GM12878 (cell line): ENCODE data around the gene ZFHX2. TPM values are rescaled to one million over a fixed set of nuclear protein-coding genes. Genes with fewer than 3 reads are reported as not detected.

Experiments used
- ATAC-seq: fragments of 200-7000 bp; cut with Tn5 transposase; 3 replicates; pipeline ENCODE4 v1.9.1; 2020; ENCODE audit warnings: mild to moderate bottlenecking, moderate library complexity
- BruUV-seq: library from RNA; stranded (reverse); fragments of 400-500 nt; replicated peaks from 2 replicates; lab custom pipeline; 2021; lab: Mats Ljungman, UMichigan
- CTCF ChIA-PET: fragments of 300-600 bp; sonication (Branson Sonifier 250); formaldehyde crosslinking; extraction: SDS; loops from one replicate; lab custom pipeline; 2021; ENCODE audit warnings: inconsistent platforms; lab: Yijun Ruan, JAX
- POLR2A ChIA-PET: fragments of 350-600 bp; formaldehyde crosslinking; extraction: SDS; loops from one replicate; lab custom pipeline; 2021; ENCODE audit warnings: inconsistent platforms; lab: Charles Lee
- RAD21 ChIA-PET: fragments of 300-600 bp; sonication (Branson Sonifier 250); formaldehyde crosslinking; loops from one replicate; lab custom pipeline; 2023; ENCODE audit warnings: antibody characterized with exemption; ENCODE audit not compliant: unreplicated experiment; lab: Charles Lee
- SMC1A ChIA-PET: fragments of 300-600 bp; sonication (Branson Sonifier 250); formaldehyde crosslinking; loops from one replicate; lab custom pipeline; 2023; ENCODE audit not compliant: unreplicated experiment, uncharacterized antibody; lab: Charles Lee
- DNase-seq: peaks from one replicate; pipeline ENCODE4 v3.0.0-alpha.2; 2011; ENCODE audit warnings: low read depth, low spot score
- FAIRE-seq: peaks from 3 replicates; lab custom pipeline; 2011; peaks lifted over from hg19 to GRCh38; lab: Jason Lieb, UNC
- H2AFZ ChIP-seq: 2 replicates; pipeline ENCODE4 v1.6.0; 2011; ENCODE audit warnings: low read depth, low read length, control low read depth; ENCODE audit not compliant: control insufficient read depth
- H3K27ac ChIP-seq: 2 replicates; pipeline ENCODE4 v1.5.1; 2011; ENCODE audit warnings: control low read depth; ENCODE audit not compliant: control insufficient read depth, insufficient read depth
- H3K27me3 ChIP-seq, 2 experiments: replicated peaks in 1 of 2; 2 replicates each; pipeline versions ENCODE4 v1.6.0 to v1.6.1; 2011; ENCODE audit warnings: low read length in 1 of 2; ENCODE audit not compliant: control insufficient read depth in 2 of 2, insufficient read depth in 2 of 2
- H3K36me3 ChIP-seq, 2 experiments: 2 replicates each; pipeline ENCODE4 v1.5.1; 2011; ENCODE audit warnings: low read length in 1 of 2; ENCODE audit not compliant: control insufficient read depth in 2 of 2, insufficient read depth in 2 of 2
- H3K4me1 ChIP-seq: 2 replicates; pipeline ENCODE4 v1.6.1; 2011; ENCODE audit warnings: mild to moderate bottlenecking, low read length, moderate library complexity, mixed read lengths; ENCODE audit not compliant: control insufficient read depth, insufficient read depth
- H3K4me2 ChIP-seq: 2 replicates; pipeline ENCODE4 v1.6.0; 2011; ENCODE audit warnings: control low read depth; ENCODE audit not compliant: control insufficient read depth, insufficient read depth
- H3K4me3 ChIP-seq: fragments of 200-600 bp; sonication (generic); 2 replicates; pipeline ENCODE4 v1.5.1; 2016
- H3K79me2 ChIP-seq: 2 replicates; pipeline ENCODE4 v1.6.0; 2011; ENCODE audit warnings: low read length; ENCODE audit not compliant: control insufficient read depth, insufficient read depth
- H3K9ac ChIP-seq: 2 replicates; pipeline ENCODE4 v1.8.0; 2011; ENCODE audit warnings: low read length, control low read depth, mixed read lengths; ENCODE audit not compliant: control insufficient read depth, insufficient read depth
- H3K9me3 ChIP-seq: replicated peaks from 3 replicates; pipeline ENCODE4 v1.5.1; 2011; ENCODE audit warnings: mild to moderate bottlenecking, low read length; ENCODE audit not compliant: control insufficient read depth, insufficient read depth
- H4K20me1 ChIP-seq: 2 replicates; pipeline ENCODE4 v1.6.0; 2011; ENCODE audit not compliant: control insufficient read depth, insufficient read depth
- NFIC ChIP-seq: IDR thresholded peaks from 2 replicates; pipeline ENCODE4 v1.6.1; 2012; ENCODE audit warnings: low read depth, mild to moderate bottlenecking, inconsistent platforms, low read length, moderate library complexity
- NRF1 ChIP-seq: conservative IDR thresholded peaks from 2 replicates; pipeline ENCODE4 v1.6.1; 2011; ENCODE audit warnings: mild to moderate bottlenecking, low read depth, low read length, improper control_type of control experiment
- RELB ChIP-seq: fragments of 450-650 bp; IDR thresholded peaks from 2 replicates; pipeline ENCODE4 v1.6.1; 2017; ENCODE audit warnings: low read depth, mild to moderate bottlenecking, moderate library complexity
- SMAD5 ChIP-seq: IDR thresholded peaks from 2 replicates; pipeline ENCODE4 v1.6.1; 2016; ENCODE audit warnings: antibody characterized with exemption, low read depth
- SUPT20H ChIP-seq: IDR thresholded peaks from 2 replicates; pipeline ENCODE4 v1.6.1; 2011; ENCODE audit warnings: low read depth, mild to moderate bottlenecking, low read length, moderate library complexity, borderline replicate concordance; ENCODE audit not compliant: control insufficient read depth
- WGBS: methylation state at CpG from one replicate; pipeline ENCODE4 v1.1.6; 2016; ENCODE audit warnings: low lambda C conversion rate; ENCODE audit not compliant: insufficient replicate concordance, insufficient coverage; ENCODE audit errors: missing lambda C conversion rate; 5-methylcytosine and 5-hydroxymethylcytosine counted together
- in situ Hi-C: fragments of 300-500 bp; cut with MboI; formaldehyde crosslinking; loops from 9 replicates; pipeline ENCODE4 v1.14.3; 2018; ENCODE audit warnings: mixed read lengths
- intact Hi-C: fragments of 100-400 bp; cut with micrococcal nuclease; formaldehyde crosslinking; loops from one replicate; pipeline ENCODE4 v1.14.2; 2022; ENCODE audit not compliant: unreplicated experiment
- polyA plus RNA-seq, 11 experiments: library from polyadenylated mRNA; depleted of rRNA in 4 of 11; unstranded in 6 of 11; stranded (reverse) in 5 of 11; fragments of >200 nt; fragmentation: Nextera tagmentation in 4 of 11; fragmentation: Illumina TruSeq in 1 of 11; extraction: Ambion mirVana in 4 of 11; extraction: Trizol in 1 of 11; gene quantifications; 1 replicate in 1 of 11; 2 replicates in 10 of 11; pipeline versions ENCODE4 v1.2.1 to v1.2.3, GENCODE V29; 2011 to 2016; ENCODE audit warnings: inconsistent platforms in 2 of 11, missing spikeins in 2 of 11, low read depth in 1 of 11
- total RNA-seq, 4 experiments: library from RNA; depleted of rRNA in 3 of 4; stranded (reverse); fragments of >200 nt in 3 of 4; fragmentation: Illumina TruSeq in 1 of 4; extraction: Trizol in 1 of 4; gene quantifications; 2 replicates each; pipeline versions ENCODE4 v1.2.1 to v1.2.3, GENCODE V29; 2013 to 2021
- TF ChIP-seq, protein P1 (sequence below): fragments of 450-650 bp; IDR thresholded peaks from 2 replicates; pipeline ENCODE4 v1.6.1; 2018; ENCODE audit warnings: mild to moderate bottlenecking, low read depth, moderate library complexity; ENCODE audit not compliant: partially characterized antibody
- TF ChIP-seq, protein P2 (sequence below): IDR thresholded peaks from 2 replicates; pipeline ENCODE4 v1.6.1; 2011; ENCODE audit warnings: low read depth, mild to moderate bottlenecking, low read length, moderate library complexity, borderline replicate concordance; ENCODE audit errors: extremely low read depth

ZFHX2 gene
- total and polyA plus RNA-seq, 10 of the 15 experiments (the other 5 are each of a cell fraction or from before 2014, with no cell fraction given): 0.27 to 2.2 (median 0.55) TPM

- TF ChIP-seq RELB (no peak), NFIC (no peak)
- TF ChIP-seq, protein P1, sequence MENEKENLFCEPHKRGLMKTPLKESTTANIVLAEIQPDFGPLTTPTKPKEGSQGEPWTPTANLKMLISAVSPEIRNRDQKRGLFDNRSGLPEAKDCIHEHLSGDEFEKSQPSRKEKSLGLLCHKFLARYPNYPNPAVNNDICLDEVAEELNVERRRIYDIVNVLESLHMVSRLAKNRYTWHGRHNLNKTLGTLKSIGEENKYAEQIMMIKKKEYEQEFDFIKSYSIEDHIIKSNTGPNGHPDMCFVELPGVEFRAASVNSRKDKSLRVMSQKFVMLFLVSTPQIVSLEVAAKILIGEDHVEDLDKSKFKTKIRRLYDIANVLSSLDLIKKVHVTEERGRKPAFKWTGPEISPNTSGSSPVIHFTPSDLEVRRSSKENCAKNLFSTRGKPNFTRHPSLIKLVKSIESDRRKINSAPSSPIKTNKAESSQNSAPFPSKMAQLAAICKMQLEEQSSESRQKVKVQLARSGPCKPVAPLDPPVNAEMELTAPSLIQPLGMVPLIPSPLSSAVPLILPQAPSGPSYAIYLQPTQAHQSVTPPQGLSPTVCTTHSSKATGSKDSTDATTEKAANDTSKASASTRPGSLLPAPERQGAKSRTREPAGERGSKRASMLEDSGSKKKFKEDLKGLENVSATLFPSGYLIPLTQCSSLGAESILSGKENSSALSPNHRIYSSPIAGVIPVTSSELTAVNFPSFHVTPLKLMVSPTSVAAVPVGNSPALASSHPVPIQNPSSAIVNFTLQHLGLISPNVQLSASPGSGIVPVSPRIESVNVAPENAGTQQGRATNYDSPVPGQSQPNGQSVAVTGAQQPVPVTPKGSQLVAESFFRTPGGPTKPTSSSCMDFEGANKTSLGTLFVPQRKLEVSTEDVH: no peak
Measured at GRCh38 chr14:23487216-23487615, 64.3 kb downstream of the ZFHX2 start (continued).

GRCh38 chr14:23486036-23486435 lies 65.5 kb downstream of the ZFHX2 start:
- BruUV-seq: no TSS peak
- ChIA-PET SMC1A (interaction anchor here (0.9 to 1.4 kb wide), 2 partner anchors 32 to 73 kb away, joined by 3 read pairs; no protein-coding TSS in a partner anchor), RAD21 (interaction anchor here (1.4 kb wide), 1 partner anchor 72 kb away, joined by 3 read pairs; no protein-coding TSS in a partner anchor)
- no peaks in the 10 kb centered on the region for H4K20me1 ChIP-seq
- no peak overlapping the region for H3K4me3 ChIP-seq
- in situ Hi-C loops: no loop called here
- peaks cover 0 to 4% of the 10 kb centered on the region in 2 experiments; a peak in 1 of 4 replicates for H3K36me3 ChIP-seq
- intact Hi-C loops: no loop called here
- H3K27ac ChIP-seq: no peak overlapping the region
- H3K27me3 ChIP-seq: no peaks in the 10 kb centered on the region
- DNase-seq: no peak
- H3K9ac ChIP-seq: no peak overlapping the region
- no peak for ATAC-seq
- TF ChIP-seq, protein P2, sequence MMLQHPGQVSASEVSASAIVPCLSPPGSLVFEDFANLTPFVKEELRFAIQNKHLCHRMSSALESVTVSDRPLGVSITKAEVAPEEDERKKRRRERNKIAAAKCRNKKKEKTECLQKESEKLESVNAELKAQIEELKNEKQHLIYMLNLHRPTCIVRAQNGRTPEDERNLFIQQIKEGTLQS: no peak
- no peak for TF ChIP-seq SMAD5
- no peak for TF ChIP-seq NRF1
- TF ChIP-seq SUPT20H: no peak
- TF ChIP-seq, all 136 proteins: peak for 0
- FAIRE-seq: no peak
- POLR2A ChIA-PET: no interaction called here
- Histone ChIP-seq H3K4me1 (no peaks in the 10 kb centered on the region), H3K9me3 (no peaks in the 10 kb centered on the region), H3K4me2 (no peak overlapping the region), H3K79me2 (no peaks in the 10 kb centered on the region), H2AFZ (no peak overlapping the region)
- CTCF ChIA-PET: interaction anchor here (1.0 to 14.1 kb wide), 4 partner anchors 53 to 940 kb away, joined by 3 to 436 read pairs (median 8); partner anchors contain the start of gene THTPA
- 30% methylated on average over 2 of the region's 2 CpGs for WGBS
